Measurements from ENCODE around the gene CRABP2. TPM values are rescaled to one million over a fixed set of nuclear protein-coding genes. Genes with fewer than 3 reads are reported as not detected.

The CRABP2 gene
- total and polyA plus RNA-seq, 2 of the 13 experiments (the other 11 are each of a cell fraction or from before 2014, with no cell fraction given) = 0.40 to 0.60 TPM

DNA sequence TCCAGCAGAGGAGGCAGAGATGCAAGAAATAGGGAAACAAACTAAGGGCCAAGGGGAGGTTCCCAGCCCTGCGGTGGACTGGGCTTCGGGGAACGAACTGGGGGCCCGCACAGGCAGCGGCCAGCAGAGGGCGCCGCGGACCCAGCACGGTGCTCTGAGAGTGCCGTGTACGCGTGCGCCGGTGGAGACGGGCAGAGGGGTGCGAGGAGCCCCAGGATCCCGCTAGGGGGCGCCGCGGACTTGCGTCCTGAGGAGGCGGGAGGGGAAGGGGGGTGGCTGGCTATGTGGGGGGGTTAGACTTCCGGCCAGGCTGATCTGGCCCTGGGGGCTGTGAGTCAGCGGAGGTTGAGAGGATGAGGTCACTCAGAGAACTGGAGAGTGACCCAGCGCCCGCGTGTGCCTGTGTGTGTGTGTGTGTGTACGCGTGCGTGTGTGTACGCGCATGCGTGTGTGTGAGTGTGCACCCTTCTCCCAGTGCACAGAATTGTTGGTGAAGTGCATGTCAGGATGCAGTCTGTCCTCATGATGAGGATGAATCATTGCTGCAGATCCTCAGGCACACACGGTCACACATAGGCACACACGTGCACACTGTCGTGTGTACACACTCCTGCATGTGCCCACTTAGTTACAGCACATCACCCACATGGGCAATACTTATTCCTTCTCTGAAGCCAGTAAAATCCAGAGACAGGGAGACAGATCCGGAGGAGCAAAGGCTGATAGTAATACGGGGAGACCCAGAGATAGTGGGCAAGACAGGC is 45.2 kb downstream of the CRABP2 start (continued):
- TF ChIP-seq, protein P1, sequence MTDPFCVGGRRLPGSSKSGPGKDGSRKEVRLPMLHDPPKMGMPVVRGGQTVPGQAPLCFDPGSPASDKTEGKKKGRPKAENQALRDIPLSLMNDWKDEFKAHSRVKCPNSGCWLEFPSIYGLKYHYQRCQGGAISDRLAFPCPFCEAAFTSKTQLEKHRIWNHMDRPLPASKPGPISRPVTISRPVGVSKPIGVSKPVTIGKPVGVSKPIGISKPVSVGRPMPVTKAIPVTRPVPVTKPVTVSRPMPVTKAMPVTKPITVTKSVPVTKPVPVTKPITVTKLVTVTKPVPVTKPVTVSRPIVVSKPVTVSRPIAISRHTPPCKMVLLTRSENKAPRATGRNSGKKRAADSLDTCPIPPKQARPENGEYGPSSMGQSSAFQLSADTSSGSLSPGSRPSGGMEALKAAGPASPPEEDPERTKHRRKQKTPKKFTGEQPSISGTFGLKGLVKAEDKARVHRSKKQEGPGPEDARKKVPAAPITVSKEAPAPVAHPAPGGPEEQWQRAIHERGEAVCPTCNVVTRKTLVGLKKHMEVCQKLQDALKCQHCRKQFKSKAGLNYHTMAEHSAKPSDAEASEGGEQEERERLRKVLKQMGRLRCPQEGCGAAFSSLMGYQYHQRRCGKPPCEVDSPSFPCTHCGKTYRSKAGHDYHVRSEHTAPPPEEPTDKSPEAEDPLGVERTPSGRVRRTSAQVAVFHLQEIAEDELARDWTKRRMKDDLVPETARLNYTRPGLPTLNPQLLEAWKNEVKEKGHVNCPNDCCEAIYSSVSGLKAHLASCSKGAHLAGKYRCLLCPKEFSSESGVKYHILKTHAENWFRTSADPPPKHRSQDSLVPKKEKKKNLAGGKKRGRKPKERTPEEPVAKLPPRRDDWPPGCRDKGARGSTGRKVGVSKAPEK (CRISPR knock-in tag; IDR thresholded peaks at IDR 0.05; ENCODE audit: borderline replicate concordance) = no peak
- TF ChIP-seq, protein P2, sequence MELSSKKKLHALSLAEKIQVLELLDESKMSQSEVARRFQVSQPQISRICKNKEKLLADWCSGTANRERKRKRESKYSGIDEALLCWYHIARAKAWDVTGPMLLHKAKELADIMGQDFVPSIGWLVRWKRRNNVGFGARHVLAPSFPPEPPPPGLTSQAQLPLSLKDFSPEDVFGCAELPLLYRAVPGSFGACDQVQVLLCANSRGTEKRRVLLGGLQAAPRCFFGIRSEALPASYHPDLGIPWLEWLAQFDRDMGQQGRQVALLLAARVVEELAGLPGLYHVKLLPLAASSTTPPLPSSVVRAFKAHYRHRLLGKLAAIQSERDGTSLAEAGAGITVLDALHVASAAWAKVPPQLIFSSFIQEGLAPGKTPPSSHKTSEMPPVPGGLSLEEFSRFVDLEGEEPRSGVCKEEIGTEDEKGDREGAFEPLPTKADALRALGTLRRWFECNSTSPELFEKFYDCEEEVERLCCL (CRISPR knock-in tag; IDR thresholded peaks at IDR 0.05; ENCODE audit: borderline replicate concordance) = no peak
- TF ChIP-seq ZBTB7A (CRISPR knock-in tag; IDR thresholded peaks at IDR 0.05) = peak; percentile 40; the same call in 1 of the 2 replicates
- peak; percentile 63; the same call in 1 of the 2 replicates for TF ChIP-seq REPIN1 (CRISPR knock-in tag; IDR thresholded peaks at IDR 0.05; ENCODE audit: borderline replicate concordance, low read depth)
- no peak for TF ChIP-seq RORA (CRISPR knock-in tag; IDR thresholded peaks at IDR 0.05)
- TF ChIP-seq XRCC5 (optimal IDR thresholded peaks at IDR 0.05; ENCODE audit: low read length) = peak; percentile 95
- TF ChIP-seq, protein P3, sequence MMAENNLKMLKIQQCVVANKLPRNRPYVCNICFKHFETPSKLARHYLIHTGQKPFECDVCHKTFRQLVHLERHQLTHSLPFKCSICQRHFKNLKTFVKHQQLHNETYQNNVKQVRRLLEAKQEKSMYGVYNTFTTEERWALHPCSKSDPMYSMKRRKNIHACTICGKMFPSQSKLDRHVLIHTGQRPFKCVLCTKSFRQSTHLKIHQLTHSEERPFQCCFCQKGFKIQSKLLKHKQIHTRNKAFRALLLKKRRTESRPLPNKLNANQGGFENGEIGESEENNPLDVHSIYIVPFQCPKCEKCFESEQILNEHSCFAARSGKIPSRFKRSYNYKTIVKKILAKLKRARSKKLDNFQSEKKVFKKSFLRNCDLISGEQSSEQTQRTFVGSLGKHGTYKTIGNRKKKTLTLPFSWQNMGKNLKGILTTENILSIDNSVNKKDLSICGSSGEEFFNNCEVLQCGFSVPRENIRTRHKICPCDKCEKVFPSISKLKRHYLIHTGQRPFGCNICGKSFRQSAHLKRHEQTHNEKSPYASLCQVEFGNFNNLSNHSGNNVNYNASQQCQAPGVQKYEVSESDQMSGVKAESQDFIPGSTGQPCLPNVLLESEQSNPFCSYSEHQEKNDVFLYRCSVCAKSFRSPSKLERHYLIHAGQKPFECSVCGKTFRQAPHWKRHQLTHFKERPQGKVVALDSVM (CRISPR knock-in tag; IDR thresholded peaks at IDR 0.05) = no peak
- TF ChIP-seq ZMYM3 (CRISPR knock-in tag; IDR thresholded peaks at IDR 0.05) = peak; percentile 29; the same call in 1 of the 2 replicates
- TF ChIP-seq, protein P4, sequence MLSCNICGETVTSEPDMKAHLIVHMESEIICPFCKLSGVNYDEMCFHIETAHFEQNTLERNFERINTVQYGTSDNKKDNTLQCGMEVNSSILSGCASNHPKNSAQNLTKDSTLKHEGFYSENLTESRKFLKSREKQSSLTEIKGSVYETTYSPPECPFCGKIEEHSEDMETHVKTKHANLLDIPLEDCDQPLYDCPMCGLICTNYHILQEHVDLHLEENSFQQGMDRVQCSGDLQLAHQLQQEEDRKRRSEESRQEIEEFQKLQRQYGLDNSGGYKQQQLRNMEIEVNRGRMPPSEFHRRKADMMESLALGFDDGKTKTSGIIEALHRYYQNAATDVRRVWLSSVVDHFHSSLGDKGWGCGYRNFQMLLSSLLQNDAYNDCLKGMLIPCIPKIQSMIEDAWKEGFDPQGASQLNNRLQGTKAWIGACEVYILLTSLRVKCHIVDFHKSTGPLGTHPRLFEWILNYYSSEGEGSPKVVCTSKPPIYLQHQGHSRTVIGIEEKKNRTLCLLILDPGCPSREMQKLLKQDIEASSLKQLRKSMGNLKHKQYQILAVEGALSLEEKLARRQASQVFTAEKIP (CRISPR knock-in tag; IDR thresholded peaks at IDR 0.05; ENCODE audit: borderline replicate concordance) = no peak
- TF ChIP-seq ISX (CRISPR knock-in tag; conservative IDR thresholded peaks at IDR 0.05) = no peak
- TF ChIP-seq WIZ (CRISPR knock-in tag; IDR thresholded peaks at IDR 0.05) = peak; percentile 59; the same call in 1 of the 2 replicates
- TF ChIP-seq, protein P5, sequence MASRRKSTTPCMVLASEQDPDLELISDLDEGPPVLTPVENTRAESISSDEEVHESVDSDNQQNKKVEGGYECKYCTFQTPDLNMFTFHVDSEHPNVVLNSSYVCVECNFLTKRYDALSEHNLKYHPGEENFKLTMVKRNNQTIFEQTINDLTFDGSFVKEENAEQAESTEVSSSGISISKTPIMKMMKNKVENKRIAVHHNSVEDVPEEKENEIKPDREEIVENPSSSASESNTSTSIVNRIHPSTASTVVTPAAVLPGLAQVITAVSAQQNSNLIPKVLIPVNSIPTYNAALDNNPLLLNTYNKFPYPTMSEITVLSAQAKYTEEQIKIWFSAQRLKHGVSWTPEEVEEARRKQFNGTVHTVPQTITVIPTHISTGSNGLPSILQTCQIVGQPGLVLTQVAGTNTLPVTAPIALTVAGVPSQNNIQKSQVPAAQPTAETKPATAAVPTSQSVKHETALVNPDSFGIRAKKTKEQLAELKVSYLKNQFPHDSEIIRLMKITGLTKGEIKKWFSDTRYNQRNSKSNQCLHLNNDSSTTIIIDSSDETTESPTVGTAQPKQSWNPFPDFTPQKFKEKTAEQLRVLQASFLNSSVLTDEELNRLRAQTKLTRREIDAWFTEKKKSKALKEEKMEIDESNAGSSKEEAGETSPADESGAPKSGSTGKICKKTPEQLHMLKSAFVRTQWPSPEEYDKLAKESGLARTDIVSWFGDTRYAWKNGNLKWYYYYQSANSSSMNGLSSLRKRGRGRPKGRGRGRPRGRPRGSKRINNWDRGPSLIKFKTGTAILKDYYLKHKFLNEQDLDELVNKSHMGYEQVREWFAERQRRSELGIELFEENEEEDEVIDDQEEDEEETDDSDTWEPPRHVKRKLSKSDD (CRISPR knock-in tag; IDR thresholded peaks at IDR 0.05; ENCODE audit: low read depth) = no peak
- TF ChIP-seq ZNF670 (CRISPR knock-in tag; IDR thresholded peaks at IDR 0.05; ENCODE audit: borderline replicate concordance) = peak; percentile 70; the same call in 1 of the 2 replicates
- TF ChIP-seq NFRKB (IDR thresholded peaks at IDR 0.05) = no peak
